GM18517 (cell line): ENCODE data around the gene MYO7A.
"Not testable (repeated sequence)": the region's sequence is repeated elsewhere in the genome, so short reads cannot be mapped to it uniquely, and the experiment has no call there.

Source experiments
- ATAC-seq: cut with Tn5 transposase; IDR thresholded peaks from one replicate; pipeline ENCODE4 v1.9.1; 2021; ENCODE audit warnings: mild to moderate bottlenecking, moderate library complexity; ENCODE audit not compliant: unreplicated experiment

MYO7A gene

GRCh38 chr11:77092382-77092781 lies 35.7 kb upstream of the MYO7A start:
- no peak for ATAC-seq

GRCh38 chr11:77093056-77093891 lies 34.8 kb upstream of the MYO7A start:
- ATAC-seq = no peak

- no peak for ATAC-seq
These were observed 33.8 kb upstream of the MYO7A start for GRCh38 chr11:77093987-77094840.

GRCh38 chr11:77094841-77095365 lies 33.1 kb upstream of the MYO7A start:
- no peak for ATAC-seq

- no peak for ATAC-seq
These were observed 32.2 kb upstream of the MYO7A start for GRCh38 chr11:77095551-77096490.

- no peak for ATAC-seq
These were observed 31.4 kb upstream of the MYO7A start for GRCh38 chr11:77096591-77097019.

- not testable (repeated sequence) for ATAC-seq
These were observed 30.9 kb upstream of the MYO7A start for GRCh38 chr11:77097180-77097579.

GRCh38 chr11:77100166-77101042 lies 27.6 kb upstream of the MYO7A start:
- ATAC-seq = no peak

GRCh38 chr11:77101043-77101537 lies 27.0 kb upstream of the MYO7A start:
- ATAC-seq = no peak

GRCh38 chr11:77102246-77103210 lies 25.5 kb upstream of the MYO7A start, which contains the start of gene OMP:
OMP (plus strand) TSS chr11:77102840; CDS start chr11:77102840, 0 bp downstream.
- ATAC-seq = no peak

- ATAC-seq = no peak
These were observed 24.7 kb upstream of the MYO7A start for GRCh38 chr11:77103319-77103718.

GRCh38 chr11:77104727-77105126 lies 23.3 kb upstream of the MYO7A start:
- ATAC-seq = no peak

- ATAC-seq = no peak
These were observed 21.7 kb upstream of the MYO7A start for GRCh38 chr11:77106321-77106720.

- no peak for ATAC-seq
These were observed 21.3 kb upstream of the MYO7A start for GRCh38 chr11:77106759-77107158.

GRCh38 chr11:77107950-77108349 lies 20.1 kb upstream of the MYO7A start:
- ATAC-seq = no peak

GRCh38 chr11:77108436-77108835 lies 19.6 kb upstream of the MYO7A start:
- ATAC-seq = no peak

GRCh38 chr11:77109236-77110019 lies 18.6 kb upstream of the MYO7A start:
- ATAC-seq = no peak
